WTC11 (cell line): Measurements from ENCODE around the gene WDR72. TPM values are rescaled to one million over a fixed set of nuclear protein-coding genes. Genes with fewer than 3 reads are reported as not detected.

Source experiments
- ATAC-seq: fragments of 200-7000 bp; cut with Tn5 transposase; 2 replicates; pipeline ENCODE4 v1.10.0; 2021; ENCODE audit warnings: mild to moderate bottlenecking, moderate library complexity
- CTCF ChIA-PET: fragments of 300-600 bp; sonication (Branson Sonifier 250); formaldehyde crosslinking; loops from one replicate; lab custom pipeline; 2021; ENCODE audit warnings: antibody characterized with exemption; lab: Charles Lee
- POLR2A ChIA-PET: fragments of 350-600 bp; sonication (Branson Sonifier 250); formaldehyde crosslinking; loops from one replicate; lab custom pipeline; 2021; ENCODE audit warnings: antibody characterized with exemption; lab: Charles Lee
- DNase-seq: peaks from one replicate; pipeline ENCODE4 v3.0.0; 2021; ENCODE audit warnings: low spot score
- H3K27ac Mint-ChIP-seq: 2 replicates; pipeline ENCODE4 v1.8.0; 2021; ENCODE audit warnings: mixed read lengths
- H3K27me3 Mint-ChIP-seq: 2 replicates; pipeline ENCODE4 v1.8.0; 2021; ENCODE audit warnings: low read depth, mild to moderate bottlenecking, moderate library complexity, mixed read lengths
- H3K36me3 Mint-ChIP-seq: 2 replicates; pipeline ENCODE4 v1.8.0; 2021; ENCODE audit warnings: mixed read lengths
- H3K4me1 Mint-ChIP-seq: 2 replicates; pipeline ENCODE4 v1.8.0; 2022; ENCODE audit warnings: mixed read lengths
- H3K4me3 Mint-ChIP-seq: 2 replicates; pipeline ENCODE4 v1.8.0; 2021; ENCODE audit warnings: mild to moderate bottlenecking, moderate library complexity, mixed read lengths
- H3K9me3 Mint-ChIP-seq: 2 replicates; pipeline ENCODE4 v1.8.0; 2021; ENCODE audit warnings: mixed read lengths
- AFF4 ChIP-seq: sonication (generic); formaldehyde crosslinking; IDR thresholded peaks from 2 replicates; pipeline ENCODE4 v1.8.1; 2023; ENCODE audit warnings: mild to moderate bottlenecking, missing genetic modification reagents, borderline replicate concordance
- AR ChIP-seq: fragments of 250-450 bp; sonication (Bioruptor Pico); IDR thresholded peaks from 2 replicates; pipeline ENCODE4 v1.9.0; 2021; ENCODE audit warnings: mild to moderate bottlenecking
- E2F1 ChIP-seq: sonication (generic); formaldehyde crosslinking; IDR thresholded peaks from 2 replicates; pipeline ENCODE4 v1.8.0; 2022; ENCODE audit warnings: mild to moderate bottlenecking, missing genetic modification reagents
- ELF4 ChIP-seq: sonication (generic); formaldehyde crosslinking; IDR thresholded peaks from 2 replicates; pipeline ENCODE4 v1.8.1; 2022; ENCODE audit warnings: low read depth, mild to moderate bottlenecking, moderate library complexity, missing genetic modification reagents
- EMX1 ChIP-seq: fragments of 250-450 bp; sonication (Bioruptor Pico); IDR thresholded peaks from 2 replicates; pipeline ENCODE4 v1.8.0; 2021; ENCODE audit warnings: mild to moderate bottlenecking
- ERG ChIP-seq: fragments of 250-450 bp; sonication (Bioruptor Pico); IDR thresholded peaks from 2 replicates; pipeline ENCODE4 v1.8.0; 2021; ENCODE audit warnings: mild to moderate bottlenecking
- GABPB1 ChIP-seq: sonication (generic); formaldehyde crosslinking; IDR thresholded peaks from 2 replicates; pipeline ENCODE4 v1.8.1; 2023; ENCODE audit warnings: mild to moderate bottlenecking, missing genetic modification reagents
- GRHL2 ChIP-seq: fragments of 250-450 bp; sonication (Bioruptor Pico); IDR thresholded peaks from 2 replicates; pipeline ENCODE4 v1.8.0; 2022; ENCODE audit warnings: mild to moderate bottlenecking, moderate library complexity; ENCODE audit not compliant: insufficient replicate concordance, severe bottlenecking
- GTF2I ChIP-seq: fragments of 250-450 bp; sonication (Bioruptor Pico); conservative IDR thresholded peaks from 2 replicates; pipeline ENCODE4 v1.4.0; 2021; ENCODE audit warnings: mild to moderate bottlenecking
- HMGA2 ChIP-seq: fragments of 250-450 bp; sonication (Bioruptor Pico); IDR thresholded peaks from 2 replicates; pipeline ENCODE4 v1.4.0; 2021; ENCODE audit warnings: mild to moderate bottlenecking, moderate library complexity
- JUN ChIP-seq: sonication (generic); formaldehyde crosslinking; IDR thresholded peaks from 2 replicates; pipeline ENCODE4 v1.8.0; 2023; ENCODE audit warnings: mild to moderate bottlenecking, missing genetic modification reagents
- KAT7 ChIP-seq: sonication (generic); formaldehyde crosslinking; IDR thresholded peaks from 2 replicates; pipeline ENCODE4 v1.8.1; 2023; ENCODE audit warnings: missing genetic modification reagents, mild to moderate bottlenecking, borderline replicate concordance
- MXD4 ChIP-seq: fragments of 250-450 bp; sonication (Bioruptor Pico); IDR thresholded peaks from 2 replicates; pipeline ENCODE4 v1.8.0; 2021; ENCODE audit warnings: mild to moderate bottlenecking, moderate library complexity, borderline replicate concordance
- NFYB ChIP-seq: sonication (generic); formaldehyde crosslinking; conservative IDR thresholded peaks from 2 replicates; pipeline ENCODE4 v1.8.0; 2022; ENCODE audit warnings: low read depth, missing genetic modification reagents
- NR2C2 ChIP-seq: sonication (generic); formaldehyde crosslinking; IDR thresholded peaks from 2 replicates; pipeline ENCODE4 v1.8.0; 2022; ENCODE audit warnings: mild to moderate bottlenecking, missing genetic modification reagents
- OVOL2 ChIP-seq: fragments of 250-450 bp; sonication (Bioruptor Pico); IDR thresholded peaks from 2 replicates; pipeline ENCODE4 v1.9.0; 2021; ENCODE audit warnings: mild to moderate bottlenecking, borderline replicate concordance
- SMAD4 ChIP-seq: sonication (generic); formaldehyde crosslinking; IDR thresholded peaks from 2 replicates; pipeline ENCODE4 v1.8.0; 2022; ENCODE audit warnings: mild to moderate bottlenecking, missing genetic modification reagents
- SOX15 ChIP-seq: fragments of 250-450 bp; sonication (Bioruptor Pico); IDR thresholded peaks from 2 replicates; pipeline ENCODE4 v1.9.0; 2021; ENCODE audit warnings: mild to moderate bottlenecking
- TCF7 ChIP-seq: sonication (generic); formaldehyde crosslinking; IDR thresholded peaks from 2 replicates; pipeline ENCODE4 v1.8.0; 2022; ENCODE audit warnings: mild to moderate bottlenecking, low read depth, missing genetic modification reagents, moderate library complexity
- ZNF232 ChIP-seq: sonication (generic); formaldehyde crosslinking; IDR thresholded peaks from 2 replicates; pipeline ENCODE4 v1.8.0; 2022; ENCODE audit warnings: mild to moderate bottlenecking, missing genetic modification reagents
- ZNF423 ChIP-seq: fragments of 250-450 bp; sonication (Bioruptor Pico); IDR thresholded peaks from 2 replicates; pipeline ENCODE4 v2.1.2; 2022; ENCODE audit warnings: mild to moderate bottlenecking, moderate library complexity
- ZNF532 ChIP-seq: fragments of 250-450 bp; sonication (Bioruptor Pico); IDR thresholded peaks from 2 replicates; pipeline ENCODE4 v1.9.0; 2021; ENCODE audit warnings: mild to moderate bottlenecking, borderline replicate concordance
- ZSCAN18 ChIP-seq: fragments of 250-450 bp; sonication (Bioruptor Pico); IDR thresholded peaks from 2 replicates; pipeline ENCODE4 v2.1.2; 2022; ENCODE audit warnings: mild to moderate bottlenecking, moderate library complexity
- total RNA-seq: library from RNA; stranded (reverse); gene quantifications from 3 replicates; pipeline ENCODE4 v1.2.3, GENCODE V29; 2021

The WDR72 gene
- total RNA-seq, 1 experiment from 2014 or later = 8.6 TPM

GRCh38 chr15:53695365-53695764 lies 64.1 kb downstream of the WDR72 start:
- Mint-ChIP-seq H3K36me3 (peaks cover 1% of the 10 kb centered on the region; the same call in 1 of the 2 replicates), H3K4me1 (no peaks in the 10 kb centered on the region), H3K27me3 (no peaks in the 10 kb centered on the region), H3K4me3 (no peak overlapping the region), H3K9me3 (peaks cover 4% of the 10 kb centered on the region), H3K27ac (no peak overlapping the region)
- ChIA-PET POLR2A (no interaction called here), CTCF (no interaction called here)
- TF ChIP-seq MXD4 (no peak), EMX1 (CRISPR knock-in tag) (no peak), HMGA2 (no peak), ELF4 (no peak), AR (CRISPR knock-in tag) (no peak)
- ATAC-seq = no peak
- DNase-seq = no peak

- CTCF ChIA-PET = no interaction called here
- POLR2A ChIA-PET = no interaction called here
- ATAC-seq (no peak), DNase-seq (no peak)
- Mint-ChIP-seq H3K27me3 (no peaks in the 10 kb centered on the region), H3K9me3 (peaks cover 7% of the 10 kb centered on the region), H3K4me3 (no peak overlapping the region), H3K4me1 (no peaks in the 10 kb centered on the region), H3K27ac (no peak overlapping the region), H3K36me3 (peaks cover 3% of the 10 kb centered on the region; the same call in 1 of the 2 replicates)
- TF ChIP-seq GABPB1 (CRISPR knock-in tag) (no peak), ZNF423 (CRISPR knock-in tag) (no peak), OVOL2 (CRISPR knock-in tag) (no peak), NFYB (CRISPR knock-in tag) (no peak), GTF2I (CRISPR knock-in tag) (no peak), SMAD4 (CRISPR knock-in tag) (no peak), KAT7 (CRISPR knock-in tag) (no peak), SOX15 (CRISPR knock-in tag) (no peak), E2F1 (CRISPR knock-in tag) (no peak), EMX1 (CRISPR knock-in tag) (no peak), ZNF532 (CRISPR knock-in tag) (no peak), ZNF232 (CRISPR knock-in tag) (no peak), GRHL2 (CRISPR knock-in tag) (no peak), TCF7 (CRISPR knock-in tag) (no peak), ERG (CRISPR knock-in tag) (no peak), ZSCAN18 (no peak), AFF4 (CRISPR knock-in tag) (no peak), JUN (no peak), NR2C2 (no peak)
These were observed 65.0 kb downstream of the WDR72 start for GRCh38 chr15:53694476-53694874.
